ENCODE data around the gene CCDC124. TPM values are rescaled to one million over a fixed set of nuclear protein-coding genes. Genes with fewer than 3 reads are reported as not detected.

CCDC124 gene
- total RNA-seq, 1 experiment from 2014 or later, result 131 TPM

DNA sequence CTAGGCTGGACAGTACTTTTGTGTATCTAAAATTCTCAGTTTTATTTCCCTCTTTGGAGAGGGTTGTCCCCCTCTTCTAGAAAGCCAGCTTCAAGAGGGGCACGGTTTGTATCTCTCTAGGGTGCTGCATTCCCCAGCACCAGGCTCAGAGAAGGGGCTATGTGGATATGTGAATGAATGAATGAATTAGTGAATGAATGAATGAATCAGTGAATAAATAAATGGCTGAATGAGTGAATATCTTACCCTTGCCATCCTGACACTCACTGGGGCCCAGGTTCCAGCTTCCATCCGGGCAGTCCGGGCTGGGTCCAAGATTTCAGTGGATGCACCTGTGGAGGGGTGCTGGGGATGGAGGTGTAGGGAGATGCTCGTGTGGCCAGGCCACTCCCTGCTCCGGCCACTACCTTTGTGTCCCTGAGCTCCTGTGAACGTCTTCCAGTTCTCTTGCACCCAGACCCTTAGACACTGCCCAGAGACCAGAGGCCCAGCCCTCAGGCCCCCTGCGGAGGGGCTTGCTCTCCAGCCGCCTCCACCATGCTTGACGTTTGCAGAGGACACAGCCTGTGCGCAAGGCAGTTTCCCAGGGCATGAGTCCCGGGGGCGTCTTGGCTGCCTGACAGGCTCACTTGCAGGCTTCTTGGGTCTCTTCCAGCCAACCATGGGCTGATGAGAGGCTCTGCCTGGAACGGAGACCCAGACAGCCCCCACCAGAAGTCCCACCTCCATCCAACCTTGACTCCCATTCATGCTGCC lies 31.3 kb downstream of the CCDC124 start:
- intact Hi-C loops (cut with micrococcal nuclease; ENCODE audit: unreplicated experiment), result no loop called here
- BruUV-seq (replicated peaks), result no TSS peak
- DNase-seq (ENCODE audit: low spot score), result peak; percentile 69
- H3K36me3 ChIP-seq (ENCODE audit: insufficient read depth, low read length, poor library complexity, severe bottlenecking), result no peaks in the 10 kb centered on the region
- POLR2A ChIA-PET (ENCODE audit: low non-redundant PET), result no interaction called here
- no peak for TF ChIP-seq EZH2 (IDR thresholded peaks at IDR 0.05; ENCODE audit: borderline replicate concordance, low read depth, low read length, poor library complexity, severe bottlenecking)
- TF ChIP-seq, protein P1, sequence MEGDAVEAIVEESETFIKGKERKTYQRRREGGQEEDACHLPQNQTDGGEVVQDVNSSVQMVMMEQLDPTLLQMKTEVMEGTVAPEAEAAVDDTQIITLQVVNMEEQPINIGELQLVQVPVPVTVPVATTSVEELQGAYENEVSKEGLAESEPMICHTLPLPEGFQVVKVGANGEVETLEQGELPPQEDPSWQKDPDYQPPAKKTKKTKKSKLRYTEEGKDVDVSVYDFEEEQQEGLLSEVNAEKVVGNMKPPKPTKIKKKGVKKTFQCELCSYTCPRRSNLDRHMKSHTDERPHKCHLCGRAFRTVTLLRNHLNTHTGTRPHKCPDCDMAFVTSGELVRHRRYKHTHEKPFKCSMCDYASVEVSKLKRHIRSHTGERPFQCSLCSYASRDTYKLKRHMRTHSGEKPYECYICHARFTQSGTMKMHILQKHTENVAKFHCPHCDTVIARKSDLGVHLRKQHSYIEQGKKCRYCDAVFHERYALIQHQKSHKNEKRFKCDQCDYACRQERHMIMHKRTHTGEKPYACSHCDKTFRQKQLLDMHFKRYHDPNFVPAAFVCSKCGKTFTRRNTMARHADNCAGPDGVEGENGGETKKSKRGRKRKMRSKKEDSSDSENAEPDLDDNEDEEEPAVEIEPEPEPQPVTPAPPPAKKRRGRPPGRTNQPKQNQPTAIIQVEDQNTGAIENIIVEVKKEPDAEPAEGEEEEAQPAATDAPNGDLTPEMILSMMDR (conservative IDR thresholded peaks at IDR 0.05; ENCODE audit: low read depth, low read length), result no peak
- no peaks in the 10 kb centered on the region for H3K9me3 ChIP-seq (ENCODE audit: low read depth, low read length, poor library complexity, severe bottlenecking)
- peaks cover 58% of the 10 kb centered on the region for H3K4me1 ChIP-seq (ENCODE audit: insufficient read depth, low read length, poor library complexity, severe bottlenecking)
- H3K4me3 ChIP-seq (ENCODE audit: low read depth, low read length, poor library complexity, severe bottlenecking), result no peak overlapping the region
- peak overlapping the region; percentile 90 for H3K27ac ChIP-seq (ENCODE audit: low read depth, low read length, poor library complexity, severe bottlenecking)
- H3K27me3 ChIP-seq (replicated peaks; ENCODE audit: insufficient read depth, low read depth, low read length, poor library complexity), result no peaks in the 10 kb centered on the region
- CTCF ChIA-PET, result no interaction called here

- POLR2A ChIA-PET (ENCODE audit: low non-redundant PET), result interaction anchor here (0.6 kb wide), 1 partner anchor 8 kb away, joined by 3 read pairs; no protein-coding TSS in a partner anchor
Measured at GRCh38 chr19:17965370-17966128, 32.7 kb downstream of the CCDC124 start.

DNA sequence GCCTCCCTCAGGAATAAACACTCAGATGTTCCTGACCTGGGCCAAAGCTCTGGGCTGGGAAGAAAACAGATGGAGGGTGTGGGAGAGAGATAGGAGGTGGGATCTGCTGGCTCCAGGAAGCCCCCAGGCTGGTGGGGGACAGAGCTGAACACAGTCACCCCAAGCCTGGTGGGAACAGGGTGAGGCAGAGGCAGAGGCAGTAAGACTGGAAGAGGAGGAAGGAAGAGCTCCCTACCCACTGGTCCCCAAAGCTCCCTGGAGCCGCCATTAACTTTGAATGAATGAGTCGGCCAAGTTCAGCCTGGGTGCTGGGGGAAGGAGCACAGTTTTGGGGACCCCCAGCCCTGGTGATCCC lies 33.3 kb downstream of the CCDC124 start:
- ChIA-PET CTCF (interaction anchor here (0.6 to 1.2 kb wide), 4 partner anchors 21 to 197 kb away, joined by 3 to 6 read pairs (median 3); no protein-coding TSS in a partner anchor), POLR2A (ENCODE audit: low non-redundant PET) (interaction anchor here (0.6 kb wide), 1 partner anchor 8 kb away, joined by 3 read pairs; no protein-coding TSS in a partner anchor)
- H3K4me1 ChIP-seq (ENCODE audit: insufficient read depth, low read length, poor library complexity, severe bottlenecking), result peaks cover 65% of the 10 kb centered on the region
- intact Hi-C loops (cut with micrococcal nuclease; ENCODE audit: unreplicated experiment), result no loop called here
- H3K27ac ChIP-seq (ENCODE audit: low read depth, low read length, poor library complexity, severe bottlenecking), result peak overlapping the region; percentile 90
- H3K9me3 ChIP-seq (ENCODE audit: low read depth, low read length, poor library complexity, severe bottlenecking), result no peaks in the 10 kb centered on the region
- no peak for DNase-seq (ENCODE audit: low spot score)
- H3K4me3 ChIP-seq (ENCODE audit: low read depth, low read length, poor library complexity, severe bottlenecking), result peak overlapping the region; percentile 90
- TF ChIP-seq, protein P1 (conservative IDR thresholded peaks at IDR 0.05; ENCODE audit: low read depth, low read length), result no peak
- TF ChIP-seq EZH2 (IDR thresholded peaks at IDR 0.05; ENCODE audit: borderline replicate concordance, low read depth, low read length, poor library complexity, severe bottlenecking), result no peak
- BruUV-seq (replicated peaks), result no TSS peak
- no peaks in the 10 kb centered on the region for H3K36me3 ChIP-seq (ENCODE audit: insufficient read depth, low read length, poor library complexity, severe bottlenecking)
- no peaks in the 10 kb centered on the region for H3K27me3 ChIP-seq (replicated peaks; ENCODE audit: insufficient read depth, low read depth, low read length, poor library complexity)

More at GRCh38 chr19:17965370-17966128, 32.7 kb downstream of the CCDC124 start:
- H3K9me3 ChIP-seq (ENCODE audit: low read depth, low read length, poor library complexity, severe bottlenecking), result no peaks in the 10 kb centered on the region
- CTCF ChIA-PET, result interaction anchor here (0.6 to 1.2 kb wide), 5 partner anchors 20 to 1067 kb away, joined by 3 to 6 read pairs (median 3); no protein-coding TSS in a partner anchor
- no peak for TF ChIP-seq EZH2 (IDR thresholded peaks at IDR 0.05; ENCODE audit: borderline replicate concordance, low read depth, low read length, poor library complexity, severe bottlenecking)
- TF ChIP-seq, protein P1 (conservative IDR thresholded peaks at IDR 0.05; ENCODE audit: low read depth, low read length), result no peak
- intact Hi-C loops (cut with micrococcal nuclease; ENCODE audit: unreplicated experiment), result no loop called here
- H3K4me3 ChIP-seq (ENCODE audit: low read depth, low read length, poor library complexity, severe bottlenecking), result no peak overlapping the region
- no TSS peak for BruUV-seq (replicated peaks)
- H3K27ac ChIP-seq (ENCODE audit: low read depth, low read length, poor library complexity, severe bottlenecking), result peak overlapping the region; percentile 90
- no peaks in the 10 kb centered on the region for H3K36me3 ChIP-seq (ENCODE audit: insufficient read depth, low read length, poor library complexity, severe bottlenecking)
- H3K27me3 ChIP-seq (replicated peaks; ENCODE audit: insufficient read depth, low read depth, low read length, poor library complexity), result no peaks in the 10 kb centered on the region
- H3K4me1 ChIP-seq (ENCODE audit: insufficient read depth, low read length, poor library complexity, severe bottlenecking), result peaks cover 66% of the 10 kb centered on the region
- peak; percentile 90 for DNase-seq (ENCODE audit: low spot score)
